GM08714 (cell line): ENCODE results near the gene TGFBR3L.

Experiments
- H3K4me3 ChIP-seq: fragments of 200-500 bp; sonication (Bioruptor generic); 2 replicates; pipeline ENCODE4 v1.5.1; 2014; ENCODE audit warnings: mild to moderate bottlenecking, low read length, inconsistent platforms
- ZNF274 ChIP-seq: IDR thresholded peaks from 2 replicates; pipeline ENCODE4 v1.6.1; 2012; ENCODE audit warnings: mild to moderate bottlenecking, low read depth, low read length

The TGFBR3L gene

DNA sequence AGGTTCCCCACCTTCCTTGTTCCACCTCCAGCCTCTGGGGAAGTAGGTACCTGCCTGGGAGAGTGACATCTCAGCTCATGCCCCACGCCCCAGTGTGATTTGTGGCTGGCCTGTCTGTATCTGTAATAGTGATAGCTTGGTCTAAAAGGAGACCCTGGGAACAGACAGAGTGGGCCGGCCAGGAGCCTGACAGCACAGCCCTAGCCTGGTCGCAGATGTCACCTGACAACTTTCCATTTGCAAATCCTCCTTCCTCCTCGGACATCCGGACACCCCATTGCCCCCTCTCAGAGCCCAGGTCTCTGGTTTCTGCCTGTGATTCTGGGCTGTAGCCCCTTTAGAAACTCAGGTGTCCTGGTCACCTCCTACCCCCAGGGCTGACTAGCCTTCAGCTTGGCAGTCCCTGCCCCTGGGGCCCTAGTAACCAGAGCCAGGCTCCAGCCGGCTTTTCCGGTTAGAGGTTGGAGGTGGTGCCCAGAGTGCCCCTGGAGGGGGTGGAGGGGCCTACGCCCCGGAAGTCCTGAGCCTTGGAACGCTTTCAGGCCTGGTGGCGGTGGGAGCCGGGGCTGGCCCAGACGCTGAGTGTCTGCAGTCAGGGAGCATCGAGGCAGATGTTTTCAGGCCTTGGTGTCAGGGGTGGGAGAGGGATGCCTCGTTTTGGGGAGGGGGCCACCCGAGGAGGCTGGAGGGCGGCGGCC lies 19.9 kb upstream of the TGFBR3L start:
- H3K4me3 ChIP-seq, result no peak overlapping the region

DNA sequence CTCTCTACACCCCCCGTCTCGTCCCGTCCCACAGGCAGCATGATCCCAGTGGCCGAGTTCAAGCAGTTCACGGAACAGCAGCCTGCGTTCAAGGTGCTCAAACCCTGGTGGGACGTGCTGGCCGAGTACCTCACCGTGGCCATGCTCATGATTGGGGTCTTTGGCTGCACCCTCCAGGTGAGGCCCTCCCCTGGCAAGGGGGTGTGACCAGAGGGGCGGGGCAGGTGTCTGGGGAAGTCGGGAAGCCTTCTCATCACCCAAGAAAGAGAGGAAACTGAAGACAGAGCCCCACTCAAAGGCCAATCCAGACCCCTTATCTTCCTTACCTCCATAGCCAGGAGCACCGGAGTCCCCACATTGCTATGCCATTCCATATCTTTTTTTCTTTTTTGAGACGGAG lies 19.1 kb upstream of the TGFBR3L start:
- TF ChIP-seq ZNF274, result no peak
- H3K4me3 ChIP-seq, result no peak overlapping the region

More for the DNA sequence above, 19.9 kb upstream of the TGFBR3L start:
- no peak for TF ChIP-seq ZNF274

DNA sequence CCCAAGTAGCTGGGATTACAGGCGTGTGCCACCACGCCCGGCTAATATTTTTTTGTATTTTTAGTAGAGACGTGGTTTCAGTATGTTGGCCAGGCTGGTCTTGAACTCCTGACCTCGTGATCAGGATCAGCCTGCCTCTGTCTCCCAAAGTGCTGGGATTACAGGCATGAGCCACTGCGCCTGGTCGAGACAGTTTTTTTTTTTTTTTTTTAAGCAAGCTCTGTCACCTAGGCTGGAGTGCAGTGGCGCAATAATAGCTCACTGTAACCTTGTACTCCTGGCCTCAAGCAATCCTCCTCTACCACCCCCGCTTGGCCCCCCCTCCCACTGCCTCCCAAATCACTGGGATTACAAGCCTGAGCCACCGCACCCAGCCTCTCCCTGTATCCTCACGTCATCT lies 17.3 kb upstream of the TGFBR3L start:
- H3K4me3 ChIP-seq, result no peak overlapping the region
- no peak for TF ChIP-seq ZNF274

DNA sequence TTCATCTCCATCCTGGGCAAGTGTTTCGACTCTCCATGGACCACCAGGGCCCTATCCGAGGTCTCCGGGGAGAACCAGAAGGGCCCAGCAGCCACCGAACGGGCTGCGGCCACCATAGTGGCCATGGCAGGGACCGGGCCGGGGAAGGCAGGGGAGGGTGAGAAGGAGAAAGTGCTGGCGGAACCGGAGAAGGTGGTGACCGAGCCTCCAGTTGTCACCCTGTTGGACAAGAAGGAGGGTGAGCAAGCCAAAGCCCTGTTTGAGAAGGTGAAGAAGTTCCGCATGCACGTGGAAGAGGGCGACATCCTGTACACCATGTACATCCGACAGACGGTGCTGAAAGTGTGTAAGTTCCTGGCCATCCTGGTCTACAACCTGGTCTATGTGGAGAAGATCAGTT lies 15.7 kb upstream of the TGFBR3L start:
- no peak for TF ChIP-seq ZNF274
- H3K4me3 ChIP-seq, result no peak overlapping the region

DNA sequence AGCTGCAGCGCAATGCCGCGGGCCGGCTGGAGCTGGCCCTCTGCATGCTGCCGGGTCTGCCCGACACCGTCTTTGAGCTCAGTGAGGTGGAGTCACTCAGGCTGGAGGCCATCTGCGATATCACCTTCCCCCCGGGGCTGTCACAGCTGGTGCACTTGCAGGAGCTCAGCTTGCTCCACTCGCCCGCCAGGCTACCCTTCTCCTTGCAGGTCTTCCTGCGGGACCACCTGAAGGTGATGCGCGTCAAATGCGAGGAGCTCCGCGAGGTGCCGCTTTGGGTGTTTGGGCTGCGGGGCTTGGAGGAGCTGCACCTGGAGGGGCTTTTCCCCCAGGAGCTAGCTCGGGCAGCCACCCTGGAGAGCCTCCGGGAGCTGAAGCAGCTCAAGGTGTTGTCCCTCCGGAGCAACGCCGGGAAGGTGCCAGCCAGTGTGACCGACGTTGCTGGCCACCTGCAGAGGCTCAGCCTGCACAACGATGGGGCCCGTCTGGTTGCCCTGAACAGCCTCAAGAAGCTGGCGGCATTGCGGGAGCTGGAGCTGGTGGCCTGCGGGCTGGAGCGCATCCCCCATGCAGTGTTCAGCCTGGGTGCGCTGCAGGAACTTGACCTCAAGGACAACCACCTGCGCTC lies 14.8 kb upstream of the TGFBR3L start:
- H3K4me3 ChIP-seq, result no peak overlapping the region
- TF ChIP-seq ZNF274, result no peak

DNA sequence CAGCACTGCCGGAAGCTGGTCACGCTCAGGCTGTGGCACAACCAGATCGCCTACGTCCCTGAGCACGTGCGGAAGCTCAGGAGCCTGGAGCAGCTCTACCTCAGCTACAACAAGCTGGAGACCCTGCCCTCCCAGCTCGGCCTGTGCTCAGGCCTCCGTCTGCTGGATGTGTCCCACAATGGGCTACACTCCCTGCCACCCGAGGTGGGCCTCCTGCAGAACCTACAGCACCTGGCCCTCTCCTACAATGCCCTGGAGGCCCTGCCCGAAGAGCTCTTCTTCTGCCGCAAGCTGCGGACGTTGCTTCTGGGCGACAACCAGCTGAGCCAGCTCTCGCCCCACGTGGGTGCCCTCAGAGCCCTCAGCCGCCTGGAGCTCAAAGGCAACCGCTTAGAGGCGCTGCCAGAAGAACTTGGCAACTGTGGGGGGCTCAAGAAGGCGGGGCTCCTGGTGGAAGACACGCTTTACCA lies 14.2 kb upstream of the TGFBR3L start:
- no peak overlapping the region for H3K4me3 ChIP-seq
- TF ChIP-seq ZNF274, result no peak

DNA sequence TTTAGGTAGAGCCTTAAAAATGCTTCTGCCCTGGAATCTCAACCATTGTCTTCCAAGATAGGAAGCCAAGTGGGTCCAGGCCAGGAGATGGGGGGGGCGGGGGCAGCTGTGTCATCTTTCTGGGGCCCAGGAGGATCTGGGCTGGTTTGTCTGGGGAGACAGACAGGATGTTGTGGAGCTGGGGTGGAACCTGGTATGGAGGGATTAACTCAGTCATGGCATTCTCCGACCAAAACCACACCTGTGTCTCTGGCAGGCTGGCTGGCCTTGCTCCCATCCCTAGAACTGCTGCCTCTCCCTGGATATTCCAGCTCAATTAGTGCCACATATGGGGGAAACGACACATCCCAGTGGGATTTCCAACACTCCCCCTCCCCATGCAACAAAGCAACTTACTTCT lies 13.7 kb upstream of the TGFBR3L start:
- TF ChIP-seq ZNF274, result no peak

DNA sequence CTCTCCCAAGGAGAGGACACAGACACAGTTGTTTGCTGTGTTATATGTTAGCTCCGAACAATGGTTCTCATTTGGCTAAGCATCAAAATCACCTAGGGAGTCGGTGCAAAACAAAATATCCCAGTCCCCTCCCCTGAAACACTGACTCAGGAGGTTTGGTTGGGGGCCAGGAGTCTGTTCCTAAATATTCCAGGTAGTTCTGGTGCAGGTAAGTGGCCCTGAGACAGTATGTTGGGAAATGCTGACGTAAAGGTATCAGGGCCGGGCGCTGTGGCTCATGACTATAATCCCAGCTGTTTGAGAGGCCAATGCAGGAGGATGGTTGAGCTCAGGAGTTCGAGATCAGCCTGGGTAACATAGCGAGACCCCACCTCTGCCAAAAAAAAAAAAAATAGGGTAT lies 13.3 kb upstream of the TGFBR3L start:
- TF ChIP-seq ZNF274, result no peak
- H3K4me3 ChIP-seq, result no peak overlapping the region

More for the DNA sequence above, 13.7 kb upstream of the TGFBR3L start:
- H3K4me3 ChIP-seq, result no peak overlapping the region

DNA sequence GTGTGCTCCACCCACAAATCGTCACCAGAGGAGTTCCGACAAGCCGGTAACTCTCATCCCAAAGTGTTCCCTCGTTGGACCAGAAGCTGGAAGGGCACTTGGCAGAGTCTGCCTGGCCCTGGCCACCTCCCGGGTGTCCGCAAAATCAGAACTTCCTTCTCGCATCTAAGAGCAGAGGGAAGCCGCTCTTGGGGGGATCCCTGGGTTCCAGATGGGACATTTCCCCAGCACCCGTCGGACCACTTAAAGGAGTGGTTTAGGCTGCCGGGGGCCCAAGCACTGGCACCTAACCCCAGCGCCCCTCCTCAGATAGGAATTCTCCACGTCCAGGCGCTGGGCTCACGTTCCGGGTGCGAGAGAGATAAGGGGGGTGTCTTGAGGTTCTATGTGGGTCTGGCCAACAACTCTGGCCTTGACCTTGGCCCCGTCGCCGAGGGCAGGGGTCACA lies 11.8 kb upstream of the TGFBR3L start:
- no peak for TF ChIP-seq ZNF274

DNA sequence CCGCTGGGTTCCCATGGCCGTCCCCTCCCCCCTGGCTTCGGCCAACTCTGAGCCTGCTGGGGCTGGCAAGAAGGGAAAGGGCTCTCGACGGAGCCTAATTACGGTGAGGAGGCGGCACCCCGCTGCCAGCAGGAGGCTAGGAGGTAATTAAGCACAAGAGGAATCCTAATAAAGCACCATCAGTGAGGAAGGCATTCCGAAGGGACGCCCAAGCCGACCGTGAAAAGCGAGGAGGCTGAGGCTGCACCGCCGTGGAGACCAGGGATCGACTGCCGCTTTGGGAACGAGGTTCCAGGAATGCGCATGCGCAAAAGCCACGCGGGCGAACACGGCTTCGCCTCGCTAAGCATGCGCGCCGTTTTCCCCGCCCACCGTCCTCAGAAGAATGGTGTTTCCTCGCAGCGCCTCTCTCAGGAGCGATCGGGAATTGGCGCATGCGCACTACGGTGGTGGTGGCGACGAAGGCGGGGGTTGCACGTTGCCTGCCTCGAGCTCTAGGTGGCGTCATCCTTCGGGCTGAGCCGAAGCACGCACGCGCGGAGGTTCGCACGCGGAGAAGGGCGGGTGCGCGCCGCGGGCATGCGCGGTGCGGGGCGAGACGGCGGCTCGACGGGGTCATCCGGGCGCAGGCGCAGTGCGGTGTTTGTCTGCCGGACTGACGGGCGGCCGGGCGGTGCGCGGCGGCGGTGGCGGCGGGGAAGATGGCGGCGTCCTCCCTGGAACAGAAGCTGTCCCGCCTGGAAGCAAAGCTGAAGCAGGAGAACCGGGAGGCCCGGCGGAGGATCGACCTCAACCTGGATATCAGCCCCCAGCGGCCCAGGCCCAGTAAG lies 11.2 kb upstream of the TGFBR3L start, which contains the start of gene MAP2K7:
TSS of gene MAP2K7 (plus strand) at position 634 of the 830 bp plus-strand sequence. CDS start at position 702, 68 bp downstream.
- no peak for TF ChIP-seq ZNF274

More for the DNA sequence above, 11.8 kb upstream of the TGFBR3L start:
- H3K4me3 ChIP-seq, result peak overlapping the region; percentile 72

DNA sequence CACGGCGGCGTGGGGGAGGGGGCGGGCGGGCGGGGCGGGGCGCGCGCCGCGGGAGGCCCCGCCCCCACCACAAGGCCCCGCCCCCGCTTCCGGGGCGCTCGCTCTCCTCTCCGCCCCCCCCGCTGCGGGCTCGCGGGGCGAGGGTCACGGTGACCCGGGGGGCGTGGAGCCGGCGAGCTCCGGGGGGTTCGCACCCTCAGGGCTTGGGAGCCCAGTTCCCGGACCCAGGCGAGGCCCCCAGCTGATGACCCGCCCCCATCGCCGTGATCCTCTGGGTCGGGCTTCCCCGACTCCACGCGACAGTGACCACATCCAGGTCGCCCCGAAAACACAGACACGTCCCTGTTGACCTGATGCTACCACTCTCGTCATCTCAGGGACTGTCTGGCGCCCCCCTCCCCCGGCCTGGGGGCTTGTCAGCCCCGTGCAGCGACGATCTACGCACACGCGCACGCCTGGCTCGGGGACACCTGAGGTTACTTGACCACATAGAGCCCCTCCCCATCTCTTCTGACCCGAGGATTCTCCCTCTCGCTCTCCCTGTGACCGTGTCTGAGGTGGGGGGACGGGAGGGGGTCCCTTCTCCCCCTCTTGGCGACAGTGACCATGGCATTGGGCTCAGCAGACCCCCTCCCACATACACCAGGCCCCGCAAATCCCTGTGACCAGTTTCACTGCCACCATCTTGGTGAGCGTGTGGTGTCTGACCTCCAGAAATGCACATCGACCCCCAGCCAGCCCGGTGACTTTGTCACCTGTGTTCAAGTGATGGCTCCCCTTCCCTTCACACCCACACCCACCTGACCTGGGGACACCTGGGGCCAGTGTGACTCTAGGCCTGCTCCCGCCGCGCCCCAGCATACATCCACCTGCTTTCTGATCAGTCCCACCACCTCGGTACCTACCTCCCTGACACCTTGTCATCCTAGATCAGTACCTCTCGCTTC lies 10.3 kb upstream of the TGFBR3L start:
- H3K4me3 ChIP-seq, result peak overlapping the region; percentile 78
- TF ChIP-seq ZNF274, result no peak

More for the DNA sequence above, 11.2 kb upstream of the TGFBR3L start, which contains the start of gene MAP2K7:
- peak within 1 kb of the TSS; percentile 78 for H3K4me3 ChIP-seq

DNA sequence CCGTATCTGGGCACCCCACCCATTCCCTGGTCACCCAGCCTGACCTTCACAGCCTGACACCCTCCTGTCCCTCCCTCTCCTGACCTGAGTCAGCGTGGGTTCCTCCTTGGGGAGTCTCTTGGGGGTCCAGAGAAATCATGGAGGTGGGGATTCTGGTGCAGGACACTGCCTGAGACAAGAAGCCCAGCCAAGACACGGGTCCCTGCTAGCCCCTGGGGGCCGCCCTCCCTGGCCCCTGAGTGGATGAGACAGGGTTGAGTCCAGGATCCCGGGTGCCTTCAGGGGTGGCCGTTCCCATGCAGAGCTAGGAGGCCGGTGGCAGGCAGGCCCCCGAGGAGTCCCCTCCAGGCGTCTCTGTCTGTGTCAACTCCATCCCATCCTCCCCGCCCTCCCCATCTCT lies 9.4 kb upstream of the TGFBR3L start:
- TF ChIP-seq ZNF274, result no peak
- no peak overlapping the region for H3K4me3 ChIP-seq

DNA sequence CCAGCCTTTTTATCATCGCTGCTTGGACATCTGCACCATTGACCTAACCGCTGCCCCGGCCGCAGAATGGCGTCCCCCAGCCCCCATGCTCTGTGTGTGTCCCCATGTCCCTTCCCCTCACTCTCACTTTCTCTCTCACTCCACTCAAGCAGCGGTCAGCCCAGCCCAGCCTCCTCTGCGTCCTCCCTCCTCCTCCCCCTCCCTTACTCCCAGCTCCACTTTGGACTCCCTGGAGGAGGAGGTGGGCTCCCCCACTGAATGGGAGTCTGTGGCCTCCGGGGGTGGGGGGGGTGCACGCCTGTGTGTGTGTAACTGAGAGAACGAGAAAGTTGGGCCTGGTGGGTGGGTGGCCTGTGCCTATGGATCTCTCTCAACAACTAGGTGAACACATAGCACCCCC lies 8.8 kb upstream of the TGFBR3L start:
- TF ChIP-seq ZNF274, result no peak

More for the DNA sequence above, 8.8 kb upstream of the TGFBR3L start:
- no peak overlapping the region for H3K4me3 ChIP-seq
